ENCODE data around the gene CFAP74. TPM values are rescaled to one million over a fixed set of nuclear protein-coding genes. Genes with fewer than 3 reads are reported as not detected.

The CFAP74 gene
- total and polyA plus RNA-seq, 2 of the 13 experiments (the other 11 are each of a cell fraction or from before 2014, with no cell fraction given) = 0.27 to 0.62 TPM

GRCh38 chr1:1899266-1899966 lies 104.2 kb downstream of the CFAP74 start (continued):
- TF ChIP-seq ZNF740 (CRISPR knock-in tag; IDR thresholded peaks at IDR 0.05) (no peak), LCORL (IDR thresholded peaks at IDR 0.05) (no peak), LCORL (CRISPR knock-in tag; IDR thresholded peaks at IDR 0.05) (0 out of 2 replicates have a peak, but pooled peaks have one; percentile 15), ZBTB7B (CRISPR knock-in tag; IDR thresholded peaks at IDR 0.05) (peak; percentile 53; the same call in 1 of the 2 replicates), ELF1 (CRISPR knock-in tag; IDR thresholded peaks at IDR 0.05) (0 out of 2 replicates have a peak, but pooled peaks have one; percentile 16), ZBTB26 (CRISPR knock-in tag; IDR thresholded peaks at IDR 0.05; ENCODE audit: borderline replicate concordance) (no peak), HNRNPLL (IDR thresholded peaks at IDR 0.05; ENCODE audit: low read depth, low read length, poor library complexity, severe bottlenecking) (peak; percentile 27), RXRA (CRISPR knock-in tag; IDR thresholded peaks at IDR 0.05) (peak; percentile 89), SMC3 (IDR thresholded peaks at IDR 0.05; ENCODE audit: low read length) (peak; percentile 75), KLF6 (CRISPR knock-in tag; IDR thresholded peaks at IDR 0.05) (no peak), NR2F6 (IDR thresholded peaks at IDR 0.05) (no peak; the same call in 1 of the 2 replicates), NR2F6 (CRISPR knock-in tag; IDR thresholded peaks at IDR 0.05) (peak; percentile 54; the same call in 1 of the 2 replicates), SAP130 (CRISPR knock-in tag; IDR thresholded peaks at IDR 0.05; ENCODE audit: low read depth) (peak; percentile 56), SKIL (CRISPR knock-in tag; IDR thresholded peaks at IDR 0.05; ENCODE audit: borderline replicate concordance) (peak; percentile 39; the same call in 1 of the 2 replicates), KDM2A (CRISPR knock-in tag; IDR thresholded peaks at IDR 0.05; ENCODE audit: borderline replicate concordance, low read depth) (peak; percentile 45; the same call in 1 of the 2 replicates), ZGPAT (CRISPR knock-in tag; IDR thresholded peaks at IDR 0.05) (peak; percentile 31; the same call in 1 of the 2 replicates), NCOA2 (CRISPR knock-in tag; IDR thresholded peaks at IDR 0.05) (0 out of 2 replicates have a peak, but pooled peaks have one; percentile 33), PPARG (CRISPR knock-in tag; conservative IDR thresholded peaks at IDR 0.05) (0 out of 2 replicates have a peak, but pooled peaks have one; percentile 11), CREB1 (IDR thresholded peaks at IDR 0.05) (no peak), CREB1 (CRISPR knock-in tag; IDR thresholded peaks at IDR 0.05) (0 out of 2 replicates have a peak, but pooled peaks have one; percentile 25), NR2F1 (CRISPR knock-in tag; IDR thresholded peaks at IDR 0.05) (peak in 1 of 2 experiments; percentile 15; a peak in 1 of 4 replicates), TRIM24 (CRISPR knock-in tag; IDR thresholded peaks at IDR 0.05) (no peak), ZNF891 (CRISPR knock-in tag; IDR thresholded peaks at IDR 0.05) (no peak), HDAC2 (CRISPR knock-in tag; IDR thresholded peaks at IDR 0.05) (peak; percentile 10; the same call in 1 of the 2 replicates)

Data from HepG2 (cell line).